HepG2 (cell line): ENCODE data around the gene ITIH2. TPM values are rescaled to one million over a fixed set of nuclear protein-coding genes. Genes with fewer than 3 reads are reported as not detected.

Source experiments
- ATRX ChIP-seq: sonication (generic); formaldehyde crosslinking; IDR thresholded peaks from 2 replicates; pipeline ENCODE4 v1.4.0; 2020; ENCODE audit warnings: missing genetic modification reagents, borderline replicate concordance
- CENPT ChIP-seq: sonication (generic); formaldehyde crosslinking; IDR thresholded peaks from 2 replicates; pipeline ENCODE4 v1.8.0; 2022; ENCODE audit warnings: low read depth, mild to moderate bottlenecking, moderate library complexity, missing genetic modification reagents
- ELF1 ChIP-seq: sonication (generic); formaldehyde crosslinking; IDR thresholded peaks from 2 replicates; pipeline ENCODE4 v1.4.0; 2020; ENCODE audit warnings: missing genetic modification reagents
- FOXA3 ChIP-seq: IDR thresholded peaks from 2 replicates; pipeline ENCODE4 v1.6.1; 2016; ENCODE audit warnings: missing genetic modification reagents, missing compliant biosample characterization
- FOXM1 ChIP-seq: sonication (generic); formaldehyde crosslinking; IDR thresholded peaks from 2 replicates; pipeline ENCODE4 v1.5.0; 2020; ENCODE audit warnings: missing genetic modification reagents
- GATAD2A ChIP-seq: IDR thresholded peaks from 2 replicates; pipeline ENCODE4 v1.6.1; 2016
- HMG20A ChIP-seq: IDR thresholded peaks from 2 replicates; pipeline ENCODE4 v1.6.1; 2016; ENCODE audit warnings: borderline replicate concordance
- KLF12 ChIP-seq: sonication (generic); formaldehyde crosslinking; IDR thresholded peaks from 2 replicates; pipeline ENCODE4 v1.4.0; 2020; ENCODE audit warnings: missing genetic modification reagents, borderline replicate concordance
- KLF9 ChIP-seq: IDR thresholded peaks from 2 replicates; pipeline ENCODE4 v1.6.1; 2016; ENCODE audit warnings: low read depth
- ZNF543 ChIP-seq: sonication (generic); formaldehyde crosslinking; IDR thresholded peaks from 2 replicates; pipeline ENCODE4 v1.4.0; 2020; ENCODE audit warnings: mild to moderate bottlenecking, missing genetic modification reagents
- ZNF605 ChIP-seq: sonication (generic); formaldehyde crosslinking; IDR thresholded peaks from 2 replicates; pipeline ENCODE4 v1.8.0; 2022; ENCODE audit warnings: mild to moderate bottlenecking, missing genetic modification reagents
- ZNF687 ChIP-seq: sonication (generic); formaldehyde crosslinking; IDR thresholded peaks from 2 replicates; pipeline ENCODE4 v1.5.1; 2020; ENCODE audit warnings: mild to moderate bottlenecking, missing genetic modification reagents, moderate library complexity
- polyA plus RNA-seq, 8 experiments: library from polyadenylated mRNA; depleted of rRNA in 3 of 8; stranded (reverse) in 7 of 8; unstranded in 1 of 8; fragments of >200 nt; fragmentation: Illumina TruSeq in 4 of 8; extraction: Trizol in 4 of 8; gene quantifications; 2 replicates each; pipeline versions ENCODE4 v1.2.1 to v1.2.3, GENCODE V29; 2011 to 2016; ENCODE audit warnings: low read depth in 4 of 8, missing spikeins in 1 of 8, mixed read lengths in 1 of 8; ENCODE audit not compliant: insufficient read depth in 1 of 8
- total RNA-seq, 5 experiments: library from RNA; depleted of rRNA; stranded (reverse); fragments of >200 nt; fragmentation: Illumina TruSeq; extraction: Trizol; gene quantifications; 2 replicates each; pipeline ENCODE4 v1.2.3, GENCODE V29; 2016; ENCODE audit warnings: low read depth in 1 of 5
- TF ChIP-seq, protein P1 (sequence below): sonication (generic); formaldehyde crosslinking; IDR thresholded peaks from 2 replicates; pipeline ENCODE4 v1.9.0; 2022; ENCODE audit warnings: low read depth, missing genetic modification reagents
- TF ChIP-seq, protein P2 (sequence below): sonication (generic); formaldehyde crosslinking; IDR thresholded peaks from 2 replicates; pipeline ENCODE4 v1.8.1; 2023; ENCODE audit warnings: mild to moderate bottlenecking, missing genetic modification reagents
- TF ChIP-seq, protein P3 (sequence below): IDR thresholded peaks from 2 replicates; pipeline ENCODE4 v1.6.1; 2018; ENCODE audit warnings: missing genetic modification reagents
- TF ChIP-seq, protein P4 (sequence below): sonication (generic); formaldehyde crosslinking; IDR thresholded peaks from 2 replicates; pipeline ENCODE4 v1.5.1; 2020; ENCODE audit warnings: mild to moderate bottlenecking, missing genetic modification reagents, borderline replicate concordance

ITIH2 gene
- total and polyA plus RNA-seq, 2 of the 13 experiments (the other 11 are each of a cell fraction or from before 2014, with no cell fraction given), result 1,197 to 1,427 TPM

DNA sequence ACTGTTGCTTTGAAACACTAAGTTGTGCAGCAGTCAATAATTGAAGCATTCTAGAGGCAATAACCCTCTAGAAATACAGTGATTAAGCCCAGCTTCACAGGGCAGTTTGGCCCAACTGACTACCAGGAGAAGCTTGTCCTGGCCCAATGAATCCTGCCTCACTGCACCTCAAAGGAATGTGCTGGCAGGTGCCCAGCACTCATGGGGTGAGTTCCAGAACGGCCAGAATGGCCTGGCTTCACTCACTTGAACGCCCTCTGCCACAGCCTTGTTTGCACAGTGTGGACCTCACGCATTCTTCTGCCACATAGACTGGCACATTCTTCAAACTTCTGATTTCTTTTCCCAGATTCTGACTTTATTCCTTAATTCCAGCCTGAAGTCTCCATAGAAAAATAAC lies 6.6 kb upstream of the ITIH2 start (continued):
- peak; percentile 78 for TF ChIP-seq ZNF687 (CRISPR knock-in tag)
- TF ChIP-seq GATAD2A (CRISPR knock-in tag), result peak; percentile 73
- TF ChIP-seq, protein P1, sequence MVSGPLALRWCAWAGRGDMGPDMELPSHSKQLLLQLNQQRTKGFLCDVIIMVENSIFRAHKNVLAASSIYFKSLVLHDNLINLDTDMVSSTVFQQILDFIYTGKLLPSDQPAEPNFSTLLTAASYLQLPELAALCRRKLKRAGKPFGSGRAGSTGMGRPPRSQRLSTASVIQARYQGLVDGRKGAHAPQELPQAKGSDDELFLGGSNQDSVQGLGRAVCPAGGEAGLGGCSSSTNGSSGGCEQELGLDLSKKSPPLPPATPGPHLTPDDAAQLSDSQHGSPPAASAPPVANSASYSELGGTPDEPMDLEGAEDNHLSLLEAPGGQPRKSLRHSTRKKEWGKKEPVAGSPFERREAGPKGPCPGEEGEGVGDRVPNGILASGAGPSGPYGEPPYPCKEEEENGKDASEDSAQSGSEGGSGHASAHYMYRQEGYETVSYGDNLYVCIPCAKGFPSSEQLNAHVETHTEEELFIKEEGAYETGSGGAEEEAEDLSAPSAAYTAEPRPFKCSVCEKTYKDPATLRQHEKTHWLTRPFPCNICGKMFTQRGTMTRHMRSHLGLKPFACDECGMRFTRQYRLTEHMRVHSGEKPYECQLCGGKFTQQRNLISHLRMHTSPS (CRISPR knock-in tag), result peak; percentile 79
- TF ChIP-seq CENPT (CRISPR knock-in tag), result no peak
- TF ChIP-seq ZNF605, result peak; percentile 63; the same call in 1 of the 2 replicates
- TF ChIP-seq FOXM1 (CRISPR knock-in tag), result no peak
- TF ChIP-seq, protein P2, sequence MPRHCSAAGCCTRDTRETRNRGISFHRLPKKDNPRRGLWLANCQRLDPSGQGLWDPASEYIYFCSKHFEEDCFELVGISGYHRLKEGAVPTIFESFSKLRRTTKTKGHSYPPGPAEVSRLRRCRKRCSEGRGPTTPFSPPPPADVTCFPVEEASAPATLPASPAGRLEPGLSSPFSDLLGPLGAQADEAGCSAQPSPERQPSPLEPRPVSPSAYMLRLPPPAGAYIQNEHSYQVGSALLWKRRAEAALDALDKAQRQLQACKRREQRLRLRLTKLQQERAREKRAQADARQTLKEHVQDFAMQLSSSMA (CRISPR knock-in tag), result no peak
- TF ChIP-seq, protein P3, sequence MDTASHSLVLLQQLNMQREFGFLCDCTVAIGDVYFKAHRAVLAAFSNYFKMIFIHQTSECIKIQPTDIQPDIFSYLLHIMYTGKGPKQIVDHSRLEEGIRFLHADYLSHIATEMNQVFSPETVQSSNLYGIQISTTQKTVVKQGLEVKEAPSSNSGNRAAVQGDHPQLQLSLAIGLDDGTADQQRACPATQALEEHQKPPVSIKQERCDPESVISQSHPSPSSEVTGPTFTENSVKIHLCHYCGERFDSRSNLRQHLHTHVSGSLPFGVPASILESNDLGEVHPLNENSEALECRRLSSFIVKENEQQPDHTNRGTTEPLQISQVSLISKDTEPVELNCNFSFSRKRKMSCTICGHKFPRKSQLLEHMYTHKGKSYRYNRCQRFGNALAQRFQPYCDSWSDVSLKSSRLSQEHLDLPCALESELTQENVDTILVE (CRISPR knock-in tag), result no peak
- TF ChIP-seq ZNF543 (CRISPR knock-in tag), result 0 out of 2 replicates have a peak, but pooled peaks have one; percentile 34
- TF ChIP-seq, protein P4, sequence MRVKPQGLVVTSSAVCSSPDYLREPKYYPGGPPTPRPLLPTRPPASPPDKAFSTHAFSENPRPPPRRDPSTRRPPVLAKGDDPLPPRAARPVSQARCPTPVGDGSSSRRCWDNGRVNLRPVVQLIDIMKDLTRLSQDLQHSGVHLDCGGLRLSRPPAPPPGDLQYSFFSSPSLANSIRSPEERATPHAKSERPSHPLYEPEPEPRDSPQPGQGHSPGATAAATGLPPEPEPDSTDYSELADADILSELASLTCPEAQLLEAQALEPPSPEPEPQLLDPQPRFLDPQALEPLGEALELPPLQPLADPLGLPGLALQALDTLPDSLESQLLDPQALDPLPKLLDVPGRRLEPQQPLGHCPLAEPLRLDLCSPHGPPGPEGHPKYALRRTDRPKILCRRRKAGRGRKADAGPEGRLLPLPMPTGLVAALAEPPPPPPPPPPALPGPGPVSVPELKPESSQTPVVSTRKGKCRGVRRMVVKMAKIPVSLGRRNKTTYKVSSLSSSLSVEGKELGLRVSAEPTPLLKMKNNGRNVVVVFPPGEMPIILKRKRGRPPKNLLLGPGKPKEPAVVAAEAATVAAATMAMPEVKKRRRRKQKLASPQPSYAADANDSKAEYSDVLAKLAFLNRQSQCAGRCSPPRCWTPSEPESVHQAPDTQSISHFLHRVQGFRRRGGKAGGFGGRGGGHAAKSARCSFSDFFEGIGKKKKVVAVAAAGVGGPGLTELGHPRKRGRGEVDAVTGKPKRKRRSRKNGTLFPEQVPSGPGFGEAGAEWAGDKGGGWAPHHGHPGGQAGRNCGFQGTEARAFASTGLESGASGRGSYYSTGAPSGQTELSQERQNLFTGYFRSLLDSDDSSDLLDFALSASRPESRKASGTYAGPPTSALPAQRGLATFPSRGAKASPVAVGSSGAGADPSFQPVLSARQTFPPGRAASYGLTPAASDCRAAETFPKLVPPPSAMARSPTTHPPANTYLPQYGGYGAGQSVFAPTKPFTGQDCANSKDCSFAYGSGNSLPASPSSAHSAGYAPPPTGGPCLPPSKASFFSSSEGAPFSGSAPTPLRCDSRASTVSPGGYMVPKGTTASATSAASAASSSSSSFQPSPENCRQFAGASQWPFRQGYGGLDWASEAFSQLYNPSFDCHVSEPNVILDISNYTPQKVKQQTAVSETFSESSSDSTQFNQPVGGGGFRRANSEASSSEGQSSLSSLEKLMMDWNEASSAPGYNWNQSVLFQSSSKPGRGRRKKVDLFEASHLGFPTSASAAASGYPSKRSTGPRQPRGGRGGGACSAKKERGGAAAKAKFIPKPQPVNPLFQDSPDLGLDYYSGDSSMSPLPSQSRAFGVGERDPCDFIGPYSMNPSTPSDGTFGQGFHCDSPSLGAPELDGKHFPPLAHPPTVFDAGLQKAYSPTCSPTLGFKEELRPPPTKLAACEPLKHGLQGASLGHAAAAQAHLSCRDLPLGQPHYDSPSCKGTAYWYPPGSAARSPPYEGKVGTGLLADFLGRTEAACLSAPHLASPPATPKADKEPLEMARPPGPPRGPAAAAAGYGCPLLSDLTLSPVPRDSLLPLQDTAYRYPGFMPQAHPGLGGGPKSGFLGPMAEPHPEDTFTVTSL (CRISPR knock-in tag), result 0 out of 2 replicates have a peak, but pooled peaks have one; percentile 22
- peak; percentile 43 for TF ChIP-seq FOXA3
- TF ChIP-seq ATRX (CRISPR knock-in tag), result no peak
- no peak for TF ChIP-seq KLF9
- peak; percentile 65; the same call in 1 of the 2 replicates for TF ChIP-seq HMG20A
- no peak for TF ChIP-seq ELF1 (CRISPR knock-in tag)
- TF ChIP-seq KLF12, result no peak
